Psoas muscle (tissue), 8 donors: Measurements from ENCODE around the gene ALK. TPM values are rescaled to one million over a fixed set of nuclear protein-coding genes. Genes with fewer than 3 reads are reported as not detected.

Source experiments
- ATAC-seq, 4 donors: fragments of 200-7000 bp; cut with Tn5 transposase; one replicate each; pipeline ENCODE4 v1.9.1; 2020; ENCODE audit warnings: moderate library complexity in 3 of 4, mild to moderate bottlenecking in 2 of 4
- DNase-seq, 2 donors: peaks; one replicate each; pipeline ENCODE4 v3.0.0-alpha.2; 2020
- H3K27ac ChIP-seq: fragments of 200-600 bp; one replicate; pipeline ENCODE4 v1.8.0; 2022
- H3K27me3 ChIP-seq, 3 donors: fragments of 200-600 bp in 1 of 3; one replicate each; pipeline versions ENCODE4 v1.6.1 to v1.8.0; 2013 to 2022; ENCODE audit warnings: low read length in 2 of 3, mild to moderate bottlenecking in 2 of 3, moderate library complexity in 1 of 3; ENCODE audit not compliant: insufficient read depth in 3 of 3
- H3K36me3 ChIP-seq, 2 donors: fragments of 200-600 bp in 1 of 2; one replicate each; pipeline versions ENCODE4 v1.6.1 to v1.8.0; 2013 to 2022; ENCODE audit warnings: low read depth in 1 of 2, mild to moderate bottlenecking in 1 of 2, moderate library complexity in 1 of 2; ENCODE audit not compliant: insufficient read depth in 1 of 2
- H3K4me1 ChIP-seq: fragments of 200-600 bp; one replicate; pipeline ENCODE4 v1.8.0; 2022
- H3K4me3 ChIP-seq: fragments of 200-600 bp; one replicate; pipeline ENCODE4 v1.8.0; 2022; ENCODE audit warnings: mild to moderate bottlenecking
- H3K9me3 ChIP-seq: fragments of 200-600 bp; one replicate; pipeline ENCODE4 v1.8.0; 2022
- CTCF ChIP-seq: fragments of 200-600 bp; IDR thresholded peaks from one replicate; pipeline ENCODE4 v1.8.0; 2022; ENCODE audit warnings: antibody characterized with exemption
- WGBS, 3 donors: extraction: QIAGEN DNeasy Blood & Tissue Kit; methylation state at CpG; one replicate each; pipeline versions ENCODE4 v1.1.6 to v1.1.7; 2013; 5-methylcytosine and 5-hydroxymethylcytosine counted together
- intact Hi-C, 2 donors: fragments of 100-400 bp; cut with DNase I; formaldehyde crosslinking; loops; one replicate each; pipeline versions ENCODE4 v1.11.0 to v1.14.2; 2022
- polyA plus RNA-seq, 3 donors: library from polyadenylated mRNA; stranded (reverse); fragments of 200-250 nt; gene quantifications; one replicate each; pipeline ENCODE4 v1.2.3, GENCODE V29; 2013
- total RNA-seq, 4 donors: library from RNA; stranded (reverse); fragmentation: NEBNext Ultra II Directional in 2 of 4; extraction: Animal tissue kit (Norgen Biotek cat#: 25700) in 2 of 4; gene quantifications; one replicate each; pipeline versions ENCODE4 v1.2.1 to v1.2.4, GENCODE V29; 2021 to 2023
- donor health status: healthy with polysubstance abuse.
- donor health status: DM: no; HTN: no; CAD: no; lungs with moderate emphysema.
- donor health status: Bipolar disorder and iron deficiency.
- donor health status: healthy.
- donor health status: DM: yes; HTN: yes; CAD: no.
- donor health status: DM: no; HTN: no; CAD: no.
- donor health status: DM: no; HTN: no; CAD: no.
- donor health status: DM: yes; HTN: yes; CAD: no.

Gene ALK
- total and polyA plus RNA-seq, 7 donors: 0.03 to 0.32 (median 0.08) TPM; not detected in 2

- ATAC-seq: no peak
- Histone ChIP-seq H3K36me3 (no peaks in the 10 kb centered on the region), H3K9me3 (no peaks in the 10 kb centered on the region), H3K4me1 (no peaks in the 10 kb centered on the region), H3K27ac (no peak overlapping the region), H3K4me3 (no peak overlapping the region), H3K27me3 (no peaks in the 10 kb centered on the region)
- intact Hi-C loops: no loop called here
- no peak for TF ChIP-seq CTCF
- 78 to 82% (median 78%) methylated on average over 7 of the region's 7 CpGs for WGBS, 3 donors
- DNase-seq: no peak
Observed at GRCh38 chr2:29782549-29783458, 138.6 kb downstream of the ALK start.

GRCh38 chr2:29782087-29782486 is 139.3 kb downstream of the ALK start:
- ATAC-seq (no peak), DNase-seq (no peak)
- intact Hi-C loops: no loop called here
- H3K36me3 ChIP-seq: no peaks in the 10 kb centered on the region
- H3K27ac ChIP-seq: no peak overlapping the region
- WGBS, 3 donors: 43 to 92% (median 50%) methylated on average over 1 of the region's 1 CpG
- no peaks in the 10 kb centered on the region for H3K9me3 ChIP-seq
- H3K27me3 ChIP-seq: no peaks in the 10 kb centered on the region
- no peak overlapping the region for H3K4me3 ChIP-seq
- no peaks in the 10 kb centered on the region for H3K4me1 ChIP-seq
- TF ChIP-seq CTCF: no peak

GRCh38 chr2:29780906-29781305 is 140.5 kb downstream of the ALK start:
- Histone ChIP-seq H3K27me3 (no peaks in the 10 kb centered on the region), H3K4me1 (no peaks in the 10 kb centered on the region), H3K36me3 (no peaks in the 10 kb centered on the region), H3K9me3 (no peaks in the 10 kb centered on the region), H3K27ac (no peak overlapping the region), H3K4me3 (no peak overlapping the region)
- TF ChIP-seq CTCF: no peak
- no peak for ATAC-seq
- intact Hi-C loops: no loop called here
- DNase-seq: no peak
- 83 to 91% (median 90%) methylated on average over 1 of the region's 1 CpG for WGBS, 3 donors

- H3K9me3 ChIP-seq: no peaks in the 10 kb centered on the region
- no peak for ATAC-seq
- H3K27me3 ChIP-seq: no peaks in the 10 kb centered on the region
- intact Hi-C loops: no loop called here
- no peak overlapping the region for H3K4me3 ChIP-seq
- no peak for TF ChIP-seq CTCF
- DNase-seq: no peak
- WGBS, 3 donors: 61 to 80% (median 62%) methylated on average over 2 of the region's 2 CpGs
- H3K36me3 ChIP-seq: peaks cover 0 to 2% of the 10 kb centered on the region in 2 donors
- no peak overlapping the region for H3K27ac ChIP-seq
- H3K4me1 ChIP-seq: no peaks in the 10 kb centered on the region
Observed at GRCh38 chr2:29777161-29777560, 144.2 kb downstream of the ALK start.

GRCh38 chr2:29776406-29776805 is 145.0 kb downstream of the ALK start:
- H3K9me3 ChIP-seq: no peaks in the 10 kb centered on the region
- no peak for TF ChIP-seq CTCF
- no peak overlapping the region for H3K27ac ChIP-seq
- 57 to 85% (median 78%) methylated on average over 2 to 3 of the region's 3 CpGs for WGBS, 3 donors
- peaks cover 0 to 2% of the 10 kb centered on the region in 2 donors for H3K36me3 ChIP-seq
- ATAC-seq: no peak
- H3K27me3 ChIP-seq: no peaks in the 10 kb centered on the region
- DNase-seq: no peak
- no peaks in the 10 kb centered on the region for H3K4me1 ChIP-seq
- H3K4me3 ChIP-seq: no peak overlapping the region
- intact Hi-C loops: no loop called here
